OCI-LY1 (cell line): Measurements from ENCODE around the gene C6orf52.
"Not testable (repeated sequence)": the region's sequence is repeated elsewhere in the genome, so short reads cannot be mapped to it uniquely, and the experiment has no call there.

Source experiments
- H2AFZ ChIP-seq: fragments of 200-600 bp; sonication (generic), shearing (Covaris generic); 2 replicates; pipeline ENCODE4 v1.6.0; 2014; ENCODE audit warnings: antibody characterized with exemption, mild to moderate bottlenecking, low read length
- H3F3A ChIP-seq: fragments of 200-600 bp; sonication (generic), shearing (Covaris generic); 2 replicates; pipeline ENCODE4 v1.6.0; 2014; ENCODE audit warnings: mild to moderate bottlenecking, antibody characterized with exemption, low read length, moderate library complexity; ENCODE audit not compliant: insufficient read depth
- H3K27ac ChIP-seq: fragments of 200-600 bp; sonication (generic); 2 replicates; pipeline ENCODE4 v1.5.1; 2014; ENCODE audit warnings: low read length, mixed run types, mild to moderate bottlenecking, low read depth; ENCODE audit not compliant: poor library complexity, severe bottlenecking
- H3K27me3 ChIP-seq: fragments of 200-600 bp; sonication (generic); 2 replicates; pipeline ENCODE4 v1.6.0; 2014; ENCODE audit warnings: antibody characterized with exemption, mild to moderate bottlenecking, low read length, moderate library complexity; ENCODE audit not compliant: insufficient read depth
- H3K36me3 ChIP-seq: fragments of 200-600 bp; sonication (generic); 2 replicates; pipeline ENCODE4 v1.6.1; 2014; ENCODE audit warnings: mild to moderate bottlenecking, antibody characterized with exemption, low read length, moderate library complexity, mixed read lengths; ENCODE audit not compliant: insufficient read depth
- H3K4me1 ChIP-seq: fragments of 200-600 bp; sonication (generic); 2 replicates; pipeline ENCODE4 v1.5.1; 2014; ENCODE audit warnings: mild to moderate bottlenecking, low read length, moderate library complexity; ENCODE audit not compliant: insufficient read depth, severe bottlenecking
- H3K4me2 ChIP-seq: fragments of 200-600 bp; sonication (generic), shearing (Covaris generic); 2 replicates; pipeline ENCODE4 v1.6.1; 2014; ENCODE audit warnings: low read length
- H3K4me3 ChIP-seq: fragments of 200-600 bp; sonication (generic); 2 replicates; pipeline ENCODE4 v1.5.1; 2014; ENCODE audit warnings: low read length, low read depth, mild to moderate bottlenecking, mixed read lengths; ENCODE audit not compliant: poor library complexity, severe bottlenecking
- H3K79me2 ChIP-seq: fragments of 200-600 bp; shearing (Covaris generic); 2 replicates; pipeline ENCODE4 v1.6.1; 2016; ENCODE audit warnings: mixed run types, low read length, mixed read lengths; ENCODE audit not compliant: insufficient read depth
- H3K9ac ChIP-seq: fragments of 200-600 bp; sonication (generic), shearing (Covaris generic); 2 replicates; pipeline ENCODE4 v1.6.1; 2014; ENCODE audit warnings: mild to moderate bottlenecking, low read length, mixed read lengths
- H3K9me2 ChIP-seq: fragments of 200-600 bp; sonication (generic), shearing (Covaris generic); 2 replicates; pipeline ENCODE4 v1.6.1; 2014; ENCODE audit warnings: low read depth, mild to moderate bottlenecking, low read length, mixed read lengths
- H3K9me3 ChIP-seq: fragments of 200-600 bp; shearing (Covaris generic); 2 replicates; pipeline ENCODE4 v1.6.1; 2014; ENCODE audit warnings: low read length, mixed read lengths
- H4K20me1 ChIP-seq: fragments of 200-600 bp; sonication (generic), shearing (Covaris generic); 2 replicates; pipeline ENCODE4 v1.6.0; 2016; ENCODE audit warnings: mild to moderate bottlenecking, low read length; ENCODE audit not compliant: insufficient read depth
- CTCF ChIP-seq: fragments of 200-600 bp; sonication (generic), shearing (Covaris generic); IDR thresholded peaks from 2 replicates; pipeline ENCODE4 v1.5.1; 2017; ENCODE audit warnings: mild to moderate bottlenecking, antibody characterized with exemption, low read length, moderate library complexity, mixed read lengths
- EZH2 ChIP-seq: fragments of 200-600 bp; sonication (generic), shearing (Covaris generic); IDR thresholded peaks from 2 replicates; pipeline ENCODE4 v1.8.0; 2017; ENCODE audit warnings: borderline replicate concordance, mixed run types, mild to moderate bottlenecking, antibody characterized with exemption, low read length, moderate library complexity, mixed read lengths

C6orf52 gene

GRCh38 chr6:10676403-10676802, 18.0 kb downstream of the C6orf52 start:
- Histone ChIP-seq H3K9me2 (no peaks in the 10 kb centered on the region), H3K36me3 (no peaks in the 10 kb centered on the region; the same call in 1 of the 2 replicates), H3K9me3 (no peaks in the 10 kb centered on the region), H3K9ac (no peak overlapping the region), H4K20me1 (no peaks in the 10 kb centered on the region), H3K79me2 (no peaks in the 10 kb centered on the region), H3F3A (no peaks in the 10 kb centered on the region), H2AFZ (no peak overlapping the region), H3K4me3 (no peak overlapping the region), H3K4me2 (no peak overlapping the region), H3K27ac (no peak overlapping the region), H3K27me3 (no peaks in the 10 kb centered on the region), H3K4me1 (no peaks in the 10 kb centered on the region)
- TF ChIP-seq EZH2, result no peak

- H3K4me1 ChIP-seq, result no peaks in the 10 kb centered on the region
- no peak overlapping the region for H2AFZ ChIP-seq
- H3K9me3 ChIP-seq, result no peaks in the 10 kb centered on the region
- H3K9ac ChIP-seq, result no peak overlapping the region
- no peaks in the 10 kb centered on the region for H3K36me3 ChIP-seq
- H3K4me2 ChIP-seq, result no peak overlapping the region
- no peak overlapping the region for H3K27ac ChIP-seq
- no peaks in the 10 kb centered on the region for H4K20me1 ChIP-seq
- H3K27me3 ChIP-seq, result peaks cover 8% of the 10 kb centered on the region
- no peak for TF ChIP-seq EZH2
- TF ChIP-seq CTCF, result no peak
- H3F3A ChIP-seq, result no peaks in the 10 kb centered on the region
- H3K9me2 ChIP-seq, result no peaks in the 10 kb centered on the region
- H3K4me3 ChIP-seq, result no peak overlapping the region
- H3K79me2 ChIP-seq, result no peaks in the 10 kb centered on the region
These were observed 26.1 kb downstream of the C6orf52 start for GRCh38 chr6:10668126-10668917.

GRCh38 chr6:10665595-10665994, 28.8 kb downstream of the C6orf52 start:
- not testable (repeated sequence) for H3K27ac ChIP-seq, H3K9me3 ChIP-seq, H3F3A ChIP-seq

GRCh38 chr6:10662742-10663141, 31.7 kb downstream of the C6orf52 start:
- Histone ChIP-seq H2AFZ (no peak overlapping the region), H3K79me2 (no peaks in the 10 kb centered on the region), H3K4me1 (no peaks in the 10 kb centered on the region), H3K27ac (no peak overlapping the region), H4K20me1 (no peaks in the 10 kb centered on the region), H3K4me2 (no peak overlapping the region), H3K9ac (no peak overlapping the region), H3F3A (no peaks in the 10 kb centered on the region), H3K4me3 (no peak overlapping the region), H3K36me3 (no peaks in the 10 kb centered on the region), H3K9me3 (no peaks in the 10 kb centered on the region), H3K9me2 (no peaks in the 10 kb centered on the region), H3K27me3 (peaks cover 5% of the 10 kb centered on the region)
- TF ChIP-seq CTCF (no peak), EZH2 (no peak)

More at GRCh38 chr6:10665595-10665994, 28.8 kb downstream of the C6orf52 start:
- H3K79me2 ChIP-seq, H4K20me1 ChIP-seq, H2AFZ ChIP-seq, H3K36me3 ChIP-seq, H3K9ac ChIP-seq, H3K4me3 ChIP-seq, H3K27me3 ChIP-seq, H3K4me2 ChIP-seq, H3K9me2 ChIP-seq, H3K4me1 ChIP-seq: not testable (repeated sequence)
